HepG2 (cell line): ENCODE data around the gene BANP. TPM values are rescaled to one million over a fixed set of nuclear protein-coding genes. Genes with fewer than 3 reads are reported as not detected.

ENCODE experiments used
- AKAP8 ChIP-seq: sonication (generic); formaldehyde crosslinking; IDR thresholded peaks from 2 replicates; pipeline ENCODE4 v1.5.1; 2020; ENCODE audit warnings: mild to moderate bottlenecking, missing genetic modification reagents
- HNRNPL ChIP-seq: fragments of 200-400 bp; formaldehyde crosslinking; IDR thresholded peaks from 2 replicates; pipeline ENCODE4 v1.6.1; 2017; ENCODE audit warnings: mild to moderate bottlenecking, low read depth, low read length
- MLX ChIP-seq: IDR thresholded peaks from 2 replicates; pipeline ENCODE4 v1.6.1; 2016
- NKX3-1 ChIP-seq: sonication (generic); formaldehyde crosslinking; IDR thresholded peaks from 2 replicates; pipeline ENCODE4 v1.5.0; 2020; ENCODE audit warnings: missing genetic modification reagents
- PPARG ChIP-seq: conservative IDR thresholded peaks from 2 replicates; pipeline ENCODE4 v1.6.1; 2016; ENCODE audit warnings: missing biosample characterization, missing genetic modification reagents
- PRMT3 ChIP-seq: sonication (generic); formaldehyde crosslinking; IDR thresholded peaks from 2 replicates; pipeline ENCODE4 v1.8.1; 2022; ENCODE audit warnings: low read depth, mild to moderate bottlenecking, moderate library complexity, missing genetic modification reagents, borderline replicate concordance
- RFXAP ChIP-seq: sonication (generic); formaldehyde crosslinking; IDR thresholded peaks from 2 replicates; pipeline ENCODE4 v1.4.0; 2020; ENCODE audit warnings: missing genetic modification reagents, borderline replicate concordance
- SPEN ChIP-seq: sonication (generic); formaldehyde crosslinking; IDR thresholded peaks from 2 replicates; pipeline ENCODE4 v1.5.1; 2020; ENCODE audit warnings: low read depth, mild to moderate bottlenecking, missing genetic modification reagents
- SUZ12 ChIP-seq: fragments of 150-350 bp; IDR thresholded peaks from 2 replicates; pipeline ENCODE4 v1.6.1; 2014; ENCODE audit warnings: low read depth, low read length
- TERF1 ChIP-seq: sonication (generic); formaldehyde crosslinking; IDR thresholded peaks from 2 replicates; pipeline ENCODE4 v1.8.0; 2022; ENCODE audit warnings: mild to moderate bottlenecking, missing genetic modification reagents, moderate library complexity
- TSC22D2 ChIP-seq: sonication (generic); formaldehyde crosslinking; IDR thresholded peaks from 2 replicates; pipeline ENCODE4 v1.5.1; 2020; ENCODE audit warnings: missing genetic modification reagents, mild to moderate bottlenecking, borderline replicate concordance
- ZFP36L1 ChIP-seq: sonication (generic); formaldehyde crosslinking; IDR thresholded peaks from 2 replicates; pipeline ENCODE4 v1.8.0; 2022; ENCODE audit warnings: mild to moderate bottlenecking, missing genetic modification reagents, moderate library complexity
- ZFP62 ChIP-seq: sonication (generic); formaldehyde crosslinking; IDR thresholded peaks from 2 replicates; pipeline ENCODE4 v1.4.0; 2020; ENCODE audit warnings: missing genetic modification reagents
- ZNF12 ChIP-seq: sonication (generic); formaldehyde crosslinking; IDR thresholded peaks from 2 replicates; pipeline ENCODE4 v1.5.0; 2020; ENCODE audit warnings: missing genetic modification reagents
- ZNF121 ChIP-seq: sonication (generic); formaldehyde crosslinking; IDR thresholded peaks from 2 replicates; pipeline ENCODE4 v1.5.0; 2020; ENCODE audit warnings: mild to moderate bottlenecking, missing genetic modification reagents
- ZNF543 ChIP-seq: sonication (generic); formaldehyde crosslinking; IDR thresholded peaks from 2 replicates; pipeline ENCODE4 v1.4.0; 2020; ENCODE audit warnings: mild to moderate bottlenecking, missing genetic modification reagents
- ZNF597 ChIP-seq: sonication (generic); formaldehyde crosslinking; IDR thresholded peaks from 2 replicates; pipeline ENCODE4 v1.5.0; 2020; ENCODE audit warnings: missing genetic modification reagents
- ZNF605 ChIP-seq: sonication (generic); formaldehyde crosslinking; IDR thresholded peaks from 2 replicates; pipeline ENCODE4 v1.8.0; 2022; ENCODE audit warnings: mild to moderate bottlenecking, missing genetic modification reagents
- polyA plus RNA-seq, 8 experiments: library from polyadenylated mRNA; depleted of rRNA in 3 of 8; stranded (reverse) in 7 of 8; unstranded in 1 of 8; fragments of >200 nt; fragmentation: Illumina TruSeq in 4 of 8; extraction: Trizol in 4 of 8; gene quantifications; 2 replicates each; pipeline versions ENCODE4 v1.2.1 to v1.2.3, GENCODE V29; 2011 to 2016; ENCODE audit warnings: low read depth in 4 of 8, missing spikeins in 1 of 8, mixed read lengths in 1 of 8; ENCODE audit not compliant: insufficient read depth in 1 of 8
- total RNA-seq, 5 experiments: library from RNA; depleted of rRNA; stranded (reverse); fragments of >200 nt; fragmentation: Illumina TruSeq; extraction: Trizol; gene quantifications; 2 replicates each; pipeline ENCODE4 v1.2.3, GENCODE V29; 2016; ENCODE audit warnings: low read depth in 1 of 5
- TF ChIP-seq, protein P1 (sequence below): sonication (generic); formaldehyde crosslinking; IDR thresholded peaks from 2 replicates; pipeline ENCODE4 v1.4.0; 2020; ENCODE audit warnings: mild to moderate bottlenecking, missing genetic modification reagents

Gene BANP
- total and polyA plus RNA-seq, 2 of the 13 experiments (the other 11 are each of a cell fraction or from before 2014, with no cell fraction given) = 20.2 to 23.8 TPM

DNA sequence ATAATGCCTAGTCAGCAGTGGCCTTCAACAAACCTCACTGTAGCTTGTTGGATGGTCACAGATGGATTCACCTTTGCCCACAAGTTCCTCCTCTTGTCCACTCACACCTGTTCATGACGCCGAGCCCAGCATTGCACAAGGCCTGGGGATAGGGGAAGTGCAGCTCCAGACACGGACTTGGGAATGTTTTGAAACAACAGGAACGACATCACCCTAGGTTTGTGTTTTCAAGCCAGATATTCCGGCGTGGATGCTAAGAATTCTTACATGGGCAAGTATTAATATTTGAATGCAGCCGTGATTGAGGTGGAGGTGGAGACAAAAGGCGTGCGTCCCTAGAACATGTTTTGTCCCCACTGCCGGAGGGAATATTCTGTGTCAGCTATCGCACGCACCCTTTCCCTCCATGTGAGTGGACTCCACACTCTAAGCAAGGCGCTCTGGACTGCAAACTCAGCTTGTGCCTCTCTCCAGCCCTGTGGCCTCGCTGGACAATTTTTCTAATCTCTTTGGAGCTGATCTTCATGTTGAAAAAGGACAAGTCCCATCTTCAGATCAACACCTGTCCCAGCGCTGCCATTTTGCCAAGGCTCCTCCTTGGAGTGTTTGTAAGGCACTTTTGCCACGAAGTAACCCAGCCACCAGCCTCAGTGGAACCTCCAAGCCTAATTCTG, 2.0 kb upstream of the BANP start (continued):
- TF ChIP-seq ZFP36L1 (no peak), SUZ12 (no peak), AKAP8 (CRISPR knock-in tag) (no peak), ZNF121 (CRISPR knock-in tag) (no peak), ZNF597 (CRISPR knock-in tag) (no peak), MLX (CRISPR knock-in tag) (no peak), NKX3-1 (CRISPR knock-in tag) (0 out of 2 replicates have a peak, but pooled peaks have one; percentile 30), RFXAP (CRISPR knock-in tag) (peak; percentile 61; the same call in 1 of the 2 replicates), SPEN (CRISPR knock-in tag) (peak; percentile 71), TERF1 (no peak), ZNF543 (0 out of 2 replicates have a peak, but pooled peaks have one; percentile 52), PRMT3 (CRISPR knock-in tag) (no peak), ZFP62 (CRISPR knock-in tag) (no peak), PPARG (CRISPR knock-in tag) (0 out of 2 replicates have a peak, but pooled peaks have one; percentile 26), ZNF605 (CRISPR knock-in tag) (0 out of 2 replicates have a peak, but pooled peaks have one; percentile 58), ZNF12 (CRISPR knock-in tag) (no peak), TSC22D2 (CRISPR knock-in tag) (peak; percentile 14; the same call in 1 of the 2 replicates), HNRNPL (no peak)
- TF ChIP-seq, protein P1, sequence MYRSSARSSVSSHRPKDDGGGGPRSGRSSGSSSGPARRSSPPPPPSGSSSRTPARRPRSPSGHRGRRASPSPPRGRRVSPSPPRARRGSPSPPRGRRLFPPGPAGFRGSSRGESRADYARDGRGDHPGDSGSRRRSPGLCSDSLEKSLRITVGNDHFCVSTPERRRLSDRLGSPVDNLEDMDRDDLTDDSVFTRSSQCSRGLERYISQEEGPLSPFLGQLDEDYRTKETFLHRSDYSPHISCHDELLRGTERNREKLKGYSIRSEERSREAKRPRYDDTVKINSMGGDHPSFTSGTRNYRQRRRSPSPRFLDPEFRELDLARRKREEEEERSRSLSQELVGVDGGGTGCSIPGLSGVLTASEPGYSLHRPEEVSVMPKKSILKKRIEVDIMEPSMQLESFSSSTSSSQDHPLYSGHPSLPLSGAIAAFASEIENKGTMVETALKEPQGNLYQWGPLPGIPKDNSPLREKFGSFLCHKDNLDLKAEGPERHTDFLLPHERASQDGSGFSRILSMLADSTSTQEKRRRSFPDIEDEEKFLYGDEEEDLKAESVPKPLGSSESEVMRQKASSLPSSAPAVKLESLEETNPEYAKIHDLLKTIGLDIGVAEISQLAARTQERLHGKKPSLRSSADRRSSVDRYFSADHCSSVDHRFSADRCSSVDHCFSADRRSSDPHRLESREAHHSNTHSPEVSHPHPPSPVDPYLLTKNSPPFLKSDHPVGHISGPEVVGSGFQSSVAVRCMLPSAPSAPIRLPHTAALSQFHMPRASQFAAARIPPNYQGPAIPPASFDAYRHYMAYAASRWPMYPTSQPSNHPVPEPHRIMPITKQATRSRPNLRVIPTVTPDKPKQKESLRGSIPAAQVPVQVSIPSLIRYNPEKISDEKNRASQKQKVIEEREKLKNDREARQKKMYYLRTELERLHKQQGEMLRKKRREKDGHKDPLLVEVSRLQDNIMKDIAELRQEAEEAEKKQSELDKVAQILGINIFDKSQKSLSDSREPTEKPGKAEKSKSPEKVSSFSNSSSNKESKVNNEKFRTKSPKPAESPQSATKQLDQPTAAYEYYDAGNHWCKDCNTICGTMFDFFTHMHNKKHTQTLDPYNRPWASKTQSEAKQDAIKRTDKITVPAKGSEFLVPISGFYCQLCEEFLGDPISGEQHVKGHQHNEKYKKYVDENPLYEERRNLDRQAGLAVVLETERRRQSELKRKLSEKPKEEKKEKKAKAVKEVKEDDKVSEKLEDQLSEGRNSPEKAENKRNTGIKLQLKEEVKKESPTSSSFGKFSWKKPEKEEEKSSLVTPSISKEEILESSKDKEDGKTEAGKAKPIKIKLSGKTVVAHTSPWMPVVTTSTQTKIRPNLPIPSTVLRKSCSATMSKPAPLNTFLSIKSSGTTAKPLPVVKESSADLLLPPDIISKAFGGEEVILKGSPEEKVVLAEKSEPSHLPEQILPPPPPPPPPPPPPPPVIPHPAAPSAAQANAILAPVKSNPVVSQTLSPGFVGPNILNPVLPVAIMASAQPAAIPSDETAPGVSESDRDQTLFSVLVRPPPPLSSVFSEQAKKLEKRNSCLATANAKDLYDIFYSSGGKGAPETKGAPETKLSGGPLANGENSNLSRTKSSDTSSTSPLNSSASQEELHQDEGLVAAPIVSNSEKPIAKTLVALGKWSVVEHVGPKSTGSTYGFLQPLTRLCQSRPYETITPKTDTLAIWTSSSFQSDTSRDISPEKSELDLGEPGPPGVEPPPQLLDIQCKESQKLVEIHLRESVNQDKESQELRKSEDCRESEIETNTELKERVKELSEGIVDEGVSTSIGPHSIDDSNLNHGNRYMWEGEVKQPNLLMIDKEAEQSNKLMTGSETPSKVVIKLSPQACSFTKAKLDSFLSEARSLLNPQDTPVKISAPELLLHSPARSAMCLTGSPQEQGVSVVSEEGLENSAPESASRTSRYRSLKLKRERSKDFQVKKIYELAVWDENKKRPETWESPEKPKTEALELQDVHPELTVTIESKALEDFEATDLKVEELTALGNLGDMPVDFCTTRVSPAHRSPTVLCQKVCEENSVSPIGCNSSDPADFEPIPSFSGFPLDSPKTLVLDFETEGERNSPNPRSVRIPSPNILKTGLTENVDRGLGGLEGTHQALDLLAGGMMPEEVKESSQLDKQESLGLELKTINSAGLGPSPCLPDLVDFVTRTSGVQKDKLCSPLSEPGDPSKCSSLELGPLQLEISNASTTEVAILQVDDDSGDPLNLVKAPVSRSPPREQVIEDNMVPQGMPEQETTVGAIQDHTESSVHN (CRISPR knock-in tag) = 0 out of 2 replicates have a peak, but pooled peaks have one; percentile 13
